Left renal pelvis (tissue), 4 donors: ENCODE results near the gene SLC9B1. TPM values are rescaled to one million over a fixed set of nuclear protein-coding genes. Genes with fewer than 3 reads are reported as not detected.
"Not testable (repeated sequence)": the region's sequence is repeated elsewhere in the genome, so short reads cannot be mapped to it uniquely, and the experiment has no call there.

ENCODE experiments used
- DNase-seq, 4 donors: peaks; one replicate each; pipeline ENCODE4 v3.0.0-alpha.2; 2013; ENCODE audit warnings: low read depth in 4 of 4, low spot score in 3 of 4
- polyA plus RNA-seq, 4 donors: library from polyadenylated mRNA; unstranded; fragments of 120-200 nt; gene quantifications; one replicate each; pipeline ENCODE4 v1.2.1, GENCODE V29; 2013; ENCODE audit not compliant: insufficient read length in 4 of 4

The SLC9B1 gene
- polyA plus RNA-seq, 4 donors: 2.5 to 4.3 (median 3.5) TPM

DNA sequence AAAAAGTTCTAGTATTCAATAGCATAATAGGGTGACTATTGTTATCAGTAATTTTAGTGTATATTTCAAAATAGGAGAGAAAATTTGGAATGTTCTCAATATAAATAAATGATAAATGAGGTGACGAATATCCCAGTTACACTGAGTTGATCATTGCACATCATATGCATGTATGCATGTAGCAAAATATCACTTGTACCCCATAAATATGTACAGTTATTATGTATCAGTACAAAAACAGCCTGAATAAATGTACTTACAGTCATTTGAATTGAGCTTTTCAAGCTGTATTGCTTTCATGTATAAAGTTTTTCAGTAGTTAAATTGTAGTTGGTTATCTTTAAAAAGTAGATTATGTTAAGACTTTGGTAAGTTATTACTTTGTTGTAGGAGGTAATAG is 138.2 kb downstream of the SLC9B1 start:
- DNase-seq: no peak

DNA sequence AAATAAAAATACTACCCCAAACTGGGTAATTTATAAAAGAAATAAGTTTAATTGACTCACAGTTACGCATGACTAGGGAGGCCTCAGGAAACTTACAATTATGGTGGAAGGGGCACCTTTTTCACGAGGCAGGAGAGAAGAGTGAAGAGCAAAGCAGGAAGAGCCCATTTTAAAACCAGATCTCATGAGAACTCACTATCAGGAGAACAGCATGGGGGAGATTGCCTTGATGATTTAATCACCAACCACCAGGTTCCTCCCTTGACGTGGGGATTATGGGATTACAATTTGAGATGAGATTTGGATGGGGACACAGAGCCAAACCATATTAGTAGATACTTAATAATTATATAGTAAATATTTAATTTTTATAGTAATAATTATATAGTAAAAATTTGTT is 140.6 kb downstream of the SLC9B1 start:
- DNase-seq: no peak

DNA sequence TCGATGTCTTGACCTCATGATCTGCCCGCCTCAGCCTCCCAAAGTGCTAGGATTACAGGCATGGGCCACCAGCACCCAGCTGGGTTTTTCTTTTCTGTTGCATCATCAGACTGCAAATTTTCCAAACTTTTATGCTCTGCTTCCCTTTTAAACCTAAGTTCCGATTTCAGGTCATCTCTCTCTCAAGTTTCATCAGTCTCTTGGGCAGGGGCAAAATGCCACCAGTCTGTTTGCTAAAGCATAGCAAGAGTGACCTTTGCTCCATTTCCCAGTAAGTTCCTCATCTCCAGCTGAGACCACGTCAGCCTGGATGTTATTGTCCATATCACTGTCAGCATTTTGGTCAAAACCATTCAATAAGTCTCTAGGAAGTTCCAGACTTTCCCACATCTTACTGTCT is 141.2 kb downstream of the SLC9B1 start:
- not testable (repeated sequence) for DNase-seq

DNA sequence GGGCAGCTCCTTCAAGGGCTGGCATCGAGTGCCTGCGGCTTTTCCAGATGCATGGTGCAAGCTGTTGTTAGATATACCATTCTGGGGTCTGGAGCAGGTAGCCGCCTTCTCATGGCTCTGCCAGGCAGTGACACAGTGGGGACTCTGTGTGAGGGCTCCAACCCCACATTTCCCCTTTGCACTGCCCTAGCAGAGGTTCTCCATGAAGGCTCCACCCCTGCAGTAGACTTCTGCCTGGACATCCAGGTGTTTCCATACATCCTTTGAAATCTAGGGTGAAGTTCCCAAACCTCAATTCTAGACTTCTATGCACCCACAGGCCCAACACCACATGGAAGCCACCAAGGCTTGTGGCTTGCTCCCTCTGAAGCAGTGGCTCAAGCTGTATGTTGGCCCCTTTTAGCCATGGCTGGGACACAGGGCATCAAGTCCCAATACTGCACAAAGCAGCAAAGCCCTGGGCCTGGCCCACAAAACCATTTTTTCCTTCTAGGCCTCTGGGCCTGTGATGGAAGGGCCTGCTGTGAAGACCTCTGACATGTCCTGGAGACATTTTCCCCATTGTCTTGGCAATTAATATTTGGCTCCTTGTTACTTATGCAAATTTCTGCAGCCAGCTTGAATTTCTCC is 141.9 kb downstream of the SLC9B1 start:
- not testable (repeated sequence) for DNase-seq

DNA sequence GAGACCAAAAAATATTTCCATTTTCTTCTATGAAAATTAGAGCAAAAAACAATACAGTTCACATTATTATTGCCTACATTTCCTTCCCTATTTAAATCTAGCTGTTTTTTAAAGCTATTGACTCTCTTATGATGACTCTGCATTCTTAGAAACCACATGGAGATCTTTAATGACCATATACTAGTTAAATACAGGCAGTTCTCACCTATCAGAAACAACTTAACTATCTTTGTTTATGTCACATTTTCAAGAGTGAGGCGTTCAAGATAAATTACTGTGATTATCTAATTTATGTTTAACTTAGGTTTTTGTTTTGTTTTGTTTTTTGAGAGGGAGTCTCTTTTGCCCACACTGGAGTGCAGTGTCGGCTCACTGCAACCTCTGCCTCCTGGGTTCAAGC is 147.7 kb downstream of the SLC9B1 start:
- no peak for DNase-seq

DNA sequence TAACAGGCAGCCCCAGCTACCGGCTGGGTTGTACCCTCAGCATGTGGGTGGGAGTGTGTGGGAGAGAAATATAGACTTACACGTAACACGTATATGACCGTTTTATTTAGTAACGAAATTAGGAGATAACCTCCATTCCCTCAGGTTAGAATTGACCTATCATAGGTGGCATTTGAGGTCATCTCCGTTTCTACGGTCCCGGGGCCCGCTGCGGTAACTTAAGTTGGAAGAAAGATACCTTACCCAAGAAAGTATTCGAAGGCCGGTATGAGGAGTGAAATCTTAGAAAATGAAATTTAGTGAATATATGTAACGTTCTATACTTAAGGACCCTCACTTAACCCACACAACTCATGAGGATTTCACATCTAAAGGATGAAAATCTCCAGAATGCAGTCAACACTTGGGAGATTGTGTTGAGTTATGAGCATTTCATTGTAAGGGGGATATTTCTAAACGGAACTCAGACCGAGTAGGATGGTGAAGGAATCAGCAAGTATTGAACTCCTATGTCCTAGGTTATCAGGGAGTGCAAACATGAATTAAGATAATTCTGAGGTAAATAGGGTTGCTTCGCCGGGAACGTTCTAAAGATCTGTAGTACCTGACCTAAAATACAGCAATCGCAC is 149.8 kb downstream of the SLC9B1 start:
- DNase-seq: peak in 1 of 4 donors; percentile 44

DNA sequence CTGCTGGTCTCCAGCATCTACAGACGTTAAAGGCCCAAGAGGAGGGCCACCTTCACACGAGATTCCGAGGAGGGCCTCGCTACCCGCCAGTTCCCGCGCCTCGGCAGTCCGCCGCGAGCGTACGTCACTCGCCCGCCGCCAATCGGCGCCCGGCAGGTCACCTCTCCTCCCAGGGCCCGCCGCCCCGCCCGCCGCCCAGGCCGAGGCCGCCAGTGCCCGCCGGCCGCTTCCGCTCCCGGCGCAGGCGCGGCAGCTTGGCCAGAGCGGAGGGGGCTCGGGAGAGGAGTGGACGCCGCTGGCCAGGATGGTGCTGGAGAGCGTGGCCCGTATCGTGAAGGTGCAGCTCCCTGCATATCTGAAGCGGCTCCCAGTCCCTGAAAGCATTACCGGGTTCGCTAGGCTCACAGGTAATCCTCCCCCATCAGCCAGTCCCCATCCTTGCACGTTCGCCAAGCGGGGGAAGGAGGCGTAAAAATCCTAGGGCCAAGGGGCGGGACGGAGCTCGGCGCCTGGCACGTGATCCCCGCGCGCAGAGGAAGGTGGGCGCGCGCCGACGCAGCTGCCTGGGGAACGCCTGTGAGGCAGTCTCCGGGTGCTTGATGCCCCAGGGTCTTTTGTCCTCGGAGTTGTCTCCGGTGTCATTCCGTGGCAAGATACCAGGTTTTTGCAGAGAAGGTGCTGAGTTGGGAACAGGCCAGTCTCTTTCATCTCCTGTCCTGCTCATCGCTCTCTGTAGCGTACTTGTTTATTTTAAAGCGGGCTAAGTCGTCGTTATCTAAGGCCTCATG is 150.5 kb downstream of the SLC9B1 start, which contains the start of gene CISD2:
Gene CISD2, plus strand, starts transcription at position 212 of the 788 bp plus-strand sequence. Its CDS starts 93 bp downstream, at position 305.
- DNase-seq: peak; percentile 81 to 91 (median 84)

DNA sequence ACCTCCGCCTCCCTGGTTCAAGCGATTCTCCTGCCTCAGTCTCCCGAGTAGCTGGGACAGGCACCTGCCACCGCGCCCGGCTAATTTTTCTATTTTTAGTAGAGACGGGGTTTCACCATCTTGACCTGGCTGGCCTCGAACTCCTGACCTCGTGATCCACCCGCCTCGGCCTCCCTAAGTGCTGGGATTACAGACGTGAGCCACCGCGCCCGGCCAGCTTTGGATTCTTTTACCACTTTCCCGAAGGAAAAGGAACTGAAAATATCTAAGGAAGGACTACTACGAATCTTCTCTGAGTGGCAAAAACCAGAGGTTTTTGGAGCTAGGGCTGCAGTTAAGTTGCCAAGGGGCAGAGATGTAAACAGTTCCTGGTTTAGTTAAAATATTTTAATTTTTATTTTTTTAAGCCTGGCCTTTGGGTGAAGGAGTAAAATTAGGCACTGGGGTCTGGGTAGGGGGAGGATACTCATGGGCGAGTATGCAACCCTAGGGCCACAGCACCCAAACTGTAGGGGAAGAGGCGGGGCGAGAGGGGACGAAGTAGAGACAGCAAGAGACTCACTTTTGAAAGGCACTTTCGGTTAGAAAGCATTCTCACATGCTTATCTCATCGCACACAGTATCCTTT is 151.2 kb downstream of the SLC9B1 start:
- DNase-seq: peak in 1 of 4 donors; percentile 12

DNA sequence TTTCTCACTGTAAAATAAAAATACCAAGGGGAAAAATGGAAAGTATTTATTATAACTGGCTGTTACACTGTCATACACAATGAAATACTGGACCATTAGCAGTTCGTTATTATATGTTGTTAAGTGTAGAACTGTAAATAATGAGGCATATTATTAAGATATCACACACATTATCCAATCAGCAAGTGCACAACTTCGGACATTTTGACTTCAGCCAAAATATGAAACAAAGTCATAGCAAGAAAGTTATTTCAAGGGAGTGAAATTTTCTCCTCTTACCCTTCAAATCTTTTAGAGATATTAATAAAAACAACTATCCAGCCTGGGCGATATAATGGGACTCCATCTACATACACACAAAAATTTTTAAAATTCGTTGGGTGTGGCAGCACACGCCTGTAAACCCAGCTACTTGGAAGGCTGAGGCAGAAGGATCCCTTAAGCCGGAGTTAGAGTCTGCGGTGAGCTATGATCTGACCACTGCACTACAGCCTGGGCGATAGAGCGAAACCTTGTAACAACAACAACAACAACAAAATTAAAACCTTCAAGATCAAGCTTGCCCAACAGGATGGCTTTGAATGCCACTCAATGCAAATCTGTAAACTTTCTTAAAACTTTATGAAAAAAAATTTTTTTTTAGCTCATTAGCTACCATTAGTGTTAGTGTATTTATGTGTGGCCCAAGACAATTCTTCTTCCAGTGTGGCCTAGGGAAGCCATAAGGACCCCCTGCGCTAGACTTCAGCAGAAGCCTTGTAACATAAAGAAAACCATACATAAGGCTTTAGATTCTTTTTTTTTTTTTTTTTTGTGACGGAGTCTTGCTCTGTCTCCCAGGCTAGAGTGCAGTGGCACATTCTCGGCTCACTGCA is 152.0 kb downstream of the SLC9B1 start:
- DNase-seq: no peak

DNA sequence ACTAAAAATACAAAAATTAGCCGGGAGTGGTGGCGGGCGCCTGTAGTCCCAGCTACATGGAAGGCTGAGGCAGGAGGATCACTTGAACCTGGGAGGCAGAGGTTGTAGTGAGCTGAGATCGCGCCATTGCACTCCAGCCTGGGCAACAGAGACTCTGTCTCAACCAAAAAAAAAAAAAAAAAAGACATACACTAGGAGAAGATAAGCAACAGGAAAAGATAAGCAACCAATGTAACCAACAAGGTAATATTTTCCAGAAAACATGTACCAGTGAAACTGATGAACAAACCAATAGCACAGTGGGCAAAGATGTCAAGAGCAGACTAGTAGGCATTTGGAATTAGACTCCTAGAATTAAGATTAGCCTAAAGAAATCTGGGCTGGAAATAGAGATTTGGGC is 154.2 kb downstream of the SLC9B1 start:
- DNase-seq: not testable (repeated sequence)

DNA sequence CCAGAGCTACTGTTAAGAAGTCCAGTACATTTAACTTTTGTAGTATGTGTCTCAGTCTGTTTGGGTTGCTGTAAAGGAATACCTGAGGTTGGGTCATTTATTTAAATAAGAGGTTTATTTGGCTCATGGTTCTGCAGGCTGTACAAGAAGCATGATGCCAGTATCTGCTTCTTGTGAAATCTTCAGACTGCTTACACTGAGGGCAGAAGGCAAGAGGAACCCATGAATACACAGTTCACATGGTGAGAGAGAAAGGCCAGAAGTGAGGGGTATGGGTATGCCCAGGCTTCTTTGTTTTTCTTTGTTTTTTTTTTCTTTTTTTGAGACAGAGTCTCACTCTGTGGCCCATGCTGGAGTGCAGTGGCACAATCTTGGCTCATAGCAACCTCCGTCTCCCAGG is 156.8 kb downstream of the SLC9B1 start:
- no peak for DNase-seq

DNA sequence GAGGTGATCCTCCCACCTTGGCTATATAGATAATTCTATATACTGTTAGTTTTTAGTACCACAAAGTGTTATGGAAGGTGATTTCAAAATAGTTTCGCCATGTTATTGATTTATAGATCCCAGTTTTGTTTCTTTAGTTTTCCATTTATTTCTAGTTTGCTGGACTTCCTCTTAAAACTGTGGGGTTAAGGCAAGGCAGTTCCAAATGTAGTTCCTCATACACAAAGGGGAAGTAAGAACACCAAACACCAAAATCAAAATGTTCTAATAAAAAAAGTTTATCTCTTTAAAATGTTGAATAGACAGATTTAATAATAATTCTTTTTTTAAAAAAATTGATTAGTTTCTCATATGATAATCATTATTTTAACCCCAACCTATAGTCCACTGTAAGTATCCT is 157.5 kb downstream of the SLC9B1 start:
- DNase-seq: no peak

DNA sequence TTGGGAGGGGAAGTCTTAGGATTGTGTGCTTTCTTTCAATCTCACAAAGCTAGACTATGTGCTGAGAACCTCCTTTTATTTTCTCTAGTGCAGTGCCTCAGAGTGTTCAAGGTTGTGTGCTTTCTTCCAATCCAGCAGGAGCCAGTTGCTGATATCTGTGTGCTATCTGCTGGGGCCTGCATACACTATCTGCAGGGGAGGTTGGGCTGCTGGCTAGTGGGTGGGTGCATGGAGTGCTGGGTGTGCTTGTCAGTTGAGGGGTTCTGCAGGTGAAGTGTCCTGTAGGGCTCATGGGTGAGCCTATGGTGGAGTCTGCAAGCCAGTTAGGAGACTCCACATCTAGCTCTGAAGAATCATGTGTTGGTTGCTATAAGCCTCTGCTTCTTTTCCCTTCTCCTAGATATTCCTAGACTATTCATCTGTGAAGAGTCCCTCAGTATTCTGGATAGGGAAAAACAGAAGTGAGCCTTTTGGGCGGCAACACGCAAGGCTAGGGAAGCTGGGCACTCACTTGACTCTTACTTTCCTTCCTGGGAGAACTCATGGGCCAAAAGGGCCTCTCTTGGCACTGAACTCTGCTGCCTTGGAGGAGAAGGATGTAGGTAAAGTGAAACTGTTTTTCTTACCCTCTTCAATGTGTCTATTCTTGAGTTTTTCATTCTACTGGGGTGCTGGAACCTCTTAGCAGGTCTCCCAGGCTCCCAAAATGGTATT is 158.7 kb downstream of the SLC9B1 start:
- DNase-seq: no peak

DNA sequence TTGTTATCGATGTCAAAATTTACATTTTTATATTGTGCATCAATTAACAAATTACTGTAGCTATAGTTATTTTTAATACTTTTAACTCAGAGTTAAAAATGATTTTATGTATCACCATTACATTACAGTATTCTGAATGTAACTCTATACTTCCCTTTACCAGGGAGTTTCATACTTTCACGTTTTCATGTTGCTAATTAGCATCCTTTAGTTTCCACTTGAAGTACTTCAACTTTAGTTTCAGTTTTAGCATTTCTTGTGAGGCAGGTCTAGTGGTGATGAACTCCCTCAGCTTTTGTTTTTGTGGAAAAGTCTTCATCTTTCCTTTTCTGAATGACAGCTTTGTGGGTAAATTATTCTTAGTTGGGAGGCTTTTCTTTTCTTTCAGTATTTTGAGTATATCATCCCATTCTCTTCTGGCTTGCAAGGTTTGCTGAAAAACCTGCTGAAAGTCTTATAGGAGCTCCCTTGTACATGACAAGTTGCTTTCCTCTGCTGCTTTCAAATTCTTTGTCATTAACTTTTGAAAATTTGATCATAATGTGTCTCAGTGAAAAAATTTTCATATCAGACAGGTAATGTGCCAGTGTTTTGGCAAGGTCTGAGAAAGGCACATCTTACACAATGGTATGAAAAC is 160.6 kb downstream of the SLC9B1 start:
- no peak for DNase-seq

Other genes with a start within 250 kb of the SLC9B1 start
- gene UBE2D3, start 192.2 kb downstream of the SLC9B1 start, polyA plus RNA-seq: 100 to 1,000 TPM; 267 to 376 (median 302) TPM
- gene CISD2, start 150.7 kb downstream of the SLC9B1 start, polyA plus RNA-seq: 10 to 100 TPM; 41.3 to 62.9 (median 52.4) TPM
- gene SLC9B2, start 57.1 kb upstream of the SLC9B1 start, polyA plus RNA-seq: 10 to 100 TPM in 1 of 4 donors, 1 to 10 TPM in 3; 5.7 to 13.2 (median 7.4) TPM
- gene BDH2, start 80.1 kb upstream of the SLC9B1 start, polyA plus RNA-seq: 100 to 1,000 TPM; 115 to 215 (median 178) TPM
- 10 to 100 TPM; 10.9 to 15.7 (median 12.1) TPM for gene CENPE, start 178.6 kb upstream of the SLC9B1 start, polyA plus RNA-seq